HFF-Myc (cell line): ENCODE measurements around the gene SGCA.

Experiments used
- DNase-seq: peaks from one replicate; pipeline ENCODE4 v3.0.0-alpha.2; 2011; ENCODE audit warnings: low read depth; ENCODE audit errors: extremely low read depth
- H3K4me3 ChIP-seq: replicated peaks from 2 replicates; pipeline ENCODE4 v1.5.1; 2011; ENCODE audit warnings: low read depth, mild to moderate bottlenecking, control low read depth, low read length
- CTCF ChIP-seq: IDR thresholded peaks from 2 replicates; pipeline ENCODE4 v1.5.1; 2012; ENCODE audit warnings: mild to moderate bottlenecking, low read depth, low read length, control low read depth; ENCODE audit errors: missing control alignments

SGCA gene

GRCh38 chr17:50218771-50219315, 53.0 kb downstream of the SGCA start:
- H3K4me3 ChIP-seq, result 0 out of 2 replicates have a peak overlapping the region, but pooled peaks have one; percentile 0
- no peak for TF ChIP-seq CTCF
- DNase-seq, result no peak

DNA sequence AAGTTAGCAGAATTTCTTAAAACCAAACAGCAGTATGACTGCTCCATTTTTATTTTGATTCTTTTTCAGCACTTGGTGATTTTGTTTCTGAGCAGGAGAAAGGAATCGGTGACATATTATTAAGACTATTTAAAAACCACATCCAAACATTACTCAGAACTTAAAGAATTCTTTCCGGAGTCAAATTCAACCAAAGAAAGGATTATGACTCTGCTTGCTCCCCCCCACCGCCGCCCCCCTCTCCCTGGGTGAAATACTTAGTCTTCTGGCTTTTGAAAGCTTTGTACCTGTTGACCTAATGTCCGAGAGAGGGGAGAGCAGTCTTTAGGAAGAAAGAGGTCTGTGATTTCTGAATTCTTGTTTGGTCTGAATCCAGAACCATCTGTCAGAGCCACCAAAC, 53.5 kb downstream of the SGCA start:
- peak overlapping the region; percentile 10; the same call in 1 of the 2 replicates for H3K4me3 ChIP-seq
- DNase-seq, result no peak
- TF ChIP-seq CTCF, result no peak

- no peak for DNase-seq
- H3K4me3 ChIP-seq, result peak overlapping the region; percentile 10
- no peak for TF ChIP-seq CTCF
Measured at GRCh38 chr17:50219939-50220465, 54.2 kb downstream of the SGCA start.

GRCh38 chr17:50220811-50221210, 55.0 kb downstream of the SGCA start:
- no peak for TF ChIP-seq CTCF
- H3K4me3 ChIP-seq, result no peak overlapping the region
- no peak for DNase-seq

GRCh38 chr17:50221266-50221863, 55.6 kb downstream of the SGCA start:
- TF ChIP-seq CTCF, result no peak
- H3K4me3 ChIP-seq, result no peak overlapping the region
- no peak for DNase-seq

DNA sequence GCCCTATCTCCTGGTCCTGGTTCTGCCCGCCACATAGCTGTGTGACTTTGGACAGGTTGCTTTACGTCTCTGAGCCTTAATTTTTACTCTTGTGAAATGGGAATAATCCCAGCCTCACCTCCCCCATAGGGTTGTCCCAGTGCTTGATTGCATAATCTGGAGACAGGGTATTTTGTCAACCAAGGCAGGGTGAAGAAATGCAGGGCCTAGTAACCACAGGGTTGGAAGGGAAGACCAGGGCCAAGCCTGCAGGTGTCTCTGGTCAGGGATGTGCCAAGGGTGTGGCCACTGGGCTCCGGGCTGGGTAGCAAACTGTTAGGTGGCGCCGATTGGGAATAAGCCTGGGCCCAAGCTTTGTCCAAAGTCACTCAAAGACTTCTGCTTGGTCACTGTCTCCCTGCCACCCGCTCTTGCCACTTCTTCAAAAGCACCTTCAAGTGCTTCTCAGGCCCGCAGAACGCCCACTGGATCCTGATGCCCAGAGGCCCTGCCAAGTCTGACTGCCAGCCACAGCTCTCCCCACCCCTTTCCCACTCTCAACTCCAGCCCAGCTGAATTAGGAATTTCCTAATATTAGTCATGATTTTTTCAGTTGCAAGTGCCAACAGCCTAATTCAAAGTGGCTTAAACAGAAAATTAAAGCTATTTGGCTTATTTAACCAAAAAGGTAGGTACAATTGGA, 56.2 kb downstream of the SGCA start:
- DNase-seq, result no peak
- TF ChIP-seq CTCF, result no peak
- no peak overlapping the region for H3K4me3 ChIP-seq
